Body of pancreas (tissue), 4 donors: ENCODE measurements around the gene SCAPER. TPM values are rescaled to one million over a fixed set of nuclear protein-coding genes. Genes with fewer than 3 reads are reported as not detected.
A peak's percentile ranks its signal among the peaks of the same experiment; 100 is the strongest.

Experiments used
- ATAC-seq: fragments of 150-250 bp; one replicate; pipeline ENCODE4 v1.9.1; 2016
- DNase-seq, 4 donors: peaks; one replicate each; pipeline ENCODE4 v3.0.0-alpha.2; 2019
- H3K27ac ChIP-seq, 4 donors: fragments of 200-600 bp; sonication (generic); 1 replicate in 3 of 4; 2 replicates in 1 of 4; pipeline versions ENCODE4 v1.5.1 to v1.6.1; 2016 to 2019; ENCODE audit warnings: mild to moderate bottlenecking in 1 of 4, mixed read lengths in 1 of 4, moderate library complexity in 1 of 4
- H3K27me3 ChIP-seq, 2 donors: fragments of 200-600 bp; sonication (generic); one replicate each; pipeline ENCODE4 v1.6.0; 2016; ENCODE audit warnings: mild to moderate bottlenecking in 1 of 2
- H3K36me3 ChIP-seq, 2 donors: fragments of 200-600 bp; sonication (generic); replicated peaks in 1 of 2; 2 replicates each; pipeline ENCODE4 v1.5.1; 2016; ENCODE audit warnings: low read depth in 2 of 2; ENCODE audit not compliant: insufficient read depth in 1 of 2
- H3K4me1 ChIP-seq: fragments of 200-600 bp; sonication (generic); one replicate; pipeline ENCODE4 v1.6.0; 2016
- H3K4me3 ChIP-seq, 2 donors: fragments of 200-600 bp; sonication (generic); 1 replicate in 1 of 2; 2 replicates in 1 of 2; pipeline ENCODE4 v1.5.1; 2016 to 2019
- H3K9me3 ChIP-seq, 3 donors: fragments of 200-600 bp; sonication (generic); 1 replicate in 2 of 3; 2 replicates in 1 of 3; pipeline ENCODE4 v1.5.1; 2016
- CTCF ChIP-seq, 7 experiments: fragments of 450-650 bp in 4 of 7; fragments of 200-600 bp in 3 of 7; sonication (generic) in 3 of 7; IDR thresholded peaks; one replicate each; pipeline ENCODE4 v1.5.1; 2016 to 2019; ENCODE audit warnings: antibody characterized with exemption in 7 of 7
- POLR2A ChIP-seq, 3 donors: fragments of 450-650 bp; IDR thresholded peaks; one replicate each; pipeline ENCODE4 v1.6.1; 2016; ENCODE audit warnings: antibody characterized with exemption in 3 of 3, mild to moderate bottlenecking in 2 of 3
- WGBS, 2 donors: methylation state at CpG; one replicate each; pipeline ENCODE4 v1.1.5; 2017; 5-methylcytosine and 5-hydroxymethylcytosine counted together
- intact Hi-C: fragments of 100-400 bp; cut with DNase I; formaldehyde crosslinking; loops from one replicate; pipeline ENCODE4 v1.15.1; 2023
- total RNA-seq, 2 donors: library from RNA; depleted of rRNA; stranded (reverse); fragments of >200 nt; gene quantifications; one replicate each; pipeline ENCODE4 v1.1.0, GENCODE V29; 2016

The SCAPER gene
- total RNA-seq, 2 donors from 2014 or later = 22.1 to 46.2 TPM

GRCh38 chr15:76347482-76348055 is 557.6 kb downstream of the SCAPER start:
- Histone ChIP-seq H3K4me1 (peaks cover 21% of the 10 kb centered on the region), H3K4me3 (no peak overlapping the region), H3K27me3 (peaks cover 6 to 45% of the 10 kb centered on the region in 2 donors), H3K9me3 (no peaks in the 10 kb centered on the region), H3K27ac (no peak overlapping the region), H3K36me3 (no peaks in the 10 kb centered on the region)
- WGBS, 2 donors = 86 to 93% methylated on average over 13 of the region's 13 CpGs
- ATAC-seq = no peak
- intact Hi-C loops = no loop called here
- DNase-seq = no peak
- TF ChIP-seq POLR2A (IDR thresholded peaks at IDR 0.05) = no peak
- no peak for TF ChIP-seq CTCF (IDR thresholded peaks at IDR 0.05)

- peaks cover 9 to 52% of the 10 kb centered on the region in 2 donors for H3K27me3 ChIP-seq
- TF ChIP-seq POLR2A (IDR thresholded peaks at IDR 0.05) = no peak
- no peak for TF ChIP-seq CTCF (IDR thresholded peaks at IDR 0.05)
- no peaks in the 10 kb centered on the region for H3K9me3 ChIP-seq
- H3K4me1 ChIP-seq = peaks cover 28% of the 10 kb centered on the region
- H3K36me3 ChIP-seq = no peaks in the 10 kb centered on the region
- WGBS, 2 donors = 29 to 46% methylated on average over 28 to 64 of the region's 74 CpGs
- intact Hi-C loops = no loop called here
- DNase-seq (no peak), ATAC-seq (peak; percentile 14)
- H3K4me3 ChIP-seq = peak overlapping the region; percentile 16 to 32
- H3K27ac ChIP-seq = no peak overlapping the region
Observed at GRCh38 chr15:76346669-76347481, 558.3 kb downstream of the SCAPER start.

DNA sequence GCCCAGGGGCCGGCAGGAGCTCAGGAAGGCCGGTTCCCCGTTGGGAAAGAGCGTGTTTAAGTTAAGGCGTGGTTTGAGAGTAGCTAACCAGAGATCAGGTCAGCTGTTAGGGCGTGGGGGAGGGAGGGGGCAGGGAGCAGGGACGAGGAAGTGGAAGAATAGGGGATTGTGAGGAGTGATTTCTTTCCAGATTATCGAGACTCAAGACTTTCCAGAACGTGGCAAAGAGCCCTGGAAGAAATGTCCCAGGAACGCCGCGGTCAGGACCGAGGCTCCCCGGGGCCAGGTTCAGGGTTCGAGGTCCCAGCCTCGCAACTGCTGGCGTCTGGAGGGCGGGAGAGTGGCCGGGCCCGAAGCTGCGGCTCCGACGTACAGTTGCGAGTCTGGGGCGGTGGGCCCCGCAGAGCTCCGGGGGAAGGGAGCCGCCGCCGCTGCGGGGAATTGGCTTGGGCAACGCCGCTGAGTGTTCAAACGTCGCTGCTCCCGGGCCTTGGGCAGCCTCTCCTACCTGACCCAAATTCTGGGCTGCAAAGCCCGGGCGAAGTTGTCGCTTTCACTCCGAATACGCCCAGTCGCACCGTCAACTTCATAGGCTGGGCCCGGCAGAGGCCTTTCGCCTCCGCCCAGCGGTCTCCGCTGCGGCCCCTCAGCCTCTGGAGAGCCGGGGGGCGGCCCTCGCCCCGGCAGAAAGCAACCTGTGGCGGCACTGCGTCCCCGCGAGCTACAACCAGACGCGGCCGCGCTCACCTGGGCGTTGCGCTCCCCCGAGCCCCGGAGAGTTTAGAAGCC is 559.1 kb downstream of the SCAPER start:
- H3K9me3 ChIP-seq = no peaks in the 10 kb centered on the region
- no peaks in the 10 kb centered on the region for H3K36me3 ChIP-seq
- peaks cover 9 to 55% of the 10 kb centered on the region in 2 donors for H3K27me3 ChIP-seq
- ATAC-seq = peak; percentile 58
- TF ChIP-seq POLR2A (IDR thresholded peaks at IDR 0.05) (no peak), CTCF (IDR thresholded peaks at IDR 0.05) (no peak)
- intact Hi-C loops = no loop called here
- H3K4me1 ChIP-seq = peaks cover 36% of the 10 kb centered on the region
- H3K4me3 ChIP-seq = peak overlapping the region; percentile 16 to 32
- peak; percentile 16 to 45 (median 32) for DNase-seq
- WGBS, 2 donors = 3 to 9% methylated on average over 25 to 65 of the region's 65 CpGs
- no peak overlapping the region for H3K27ac ChIP-seq

GRCh38 chr15:76345583-76345879 is 559.6 kb downstream of the SCAPER start:
- WGBS, 2 donors = 25 to 51% methylated on average over 7 of the region's 7 CpGs
- H3K4me1 ChIP-seq = peaks cover 41% of the 10 kb centered on the region
- no peak for TF ChIP-seq POLR2A (IDR thresholded peaks at IDR 0.05)
- no peak for TF ChIP-seq CTCF (IDR thresholded peaks at IDR 0.05)

More at GRCh38 chr15:76345583-76345879, 559.6 kb downstream of the SCAPER start:
- intact Hi-C loops = no loop called here
- no peak overlapping the region for H3K4me3 ChIP-seq
- no peak overlapping the region for H3K27ac ChIP-seq
- H3K9me3 ChIP-seq = no peaks in the 10 kb centered on the region
- DNase-seq = no peak
- no peak for ATAC-seq
- H3K27me3 ChIP-seq = peaks cover 9 to 60% of the 10 kb centered on the region in 2 donors
- H3K36me3 ChIP-seq = no peaks in the 10 kb centered on the region
